Choroid plexus epithelial cell (primary cell): ENCODE measurements around the gene MACROH2A1.

Source experiments
- DNase-seq: peaks from one replicate; pipeline ENCODE4 v3.0.0-alpha.2; 2010; ENCODE audit warnings: low read depth
- H3K4me3 ChIP-seq: 2 replicates; pipeline ENCODE4 v1.5.1; 2011; ENCODE audit warnings: low read depth, mild to moderate bottlenecking, control low read depth, low read length, moderate library complexity
- TF ChIP-seq, protein P1 (sequence below): conservative IDR thresholded peaks from 2 replicates; pipeline ENCODE4 v1.5.1; 2011; ENCODE audit warnings: low read depth, mild to moderate bottlenecking, control low read depth, inconsistent platforms, low read length, moderate library complexity

Gene MACROH2A1

DNA sequence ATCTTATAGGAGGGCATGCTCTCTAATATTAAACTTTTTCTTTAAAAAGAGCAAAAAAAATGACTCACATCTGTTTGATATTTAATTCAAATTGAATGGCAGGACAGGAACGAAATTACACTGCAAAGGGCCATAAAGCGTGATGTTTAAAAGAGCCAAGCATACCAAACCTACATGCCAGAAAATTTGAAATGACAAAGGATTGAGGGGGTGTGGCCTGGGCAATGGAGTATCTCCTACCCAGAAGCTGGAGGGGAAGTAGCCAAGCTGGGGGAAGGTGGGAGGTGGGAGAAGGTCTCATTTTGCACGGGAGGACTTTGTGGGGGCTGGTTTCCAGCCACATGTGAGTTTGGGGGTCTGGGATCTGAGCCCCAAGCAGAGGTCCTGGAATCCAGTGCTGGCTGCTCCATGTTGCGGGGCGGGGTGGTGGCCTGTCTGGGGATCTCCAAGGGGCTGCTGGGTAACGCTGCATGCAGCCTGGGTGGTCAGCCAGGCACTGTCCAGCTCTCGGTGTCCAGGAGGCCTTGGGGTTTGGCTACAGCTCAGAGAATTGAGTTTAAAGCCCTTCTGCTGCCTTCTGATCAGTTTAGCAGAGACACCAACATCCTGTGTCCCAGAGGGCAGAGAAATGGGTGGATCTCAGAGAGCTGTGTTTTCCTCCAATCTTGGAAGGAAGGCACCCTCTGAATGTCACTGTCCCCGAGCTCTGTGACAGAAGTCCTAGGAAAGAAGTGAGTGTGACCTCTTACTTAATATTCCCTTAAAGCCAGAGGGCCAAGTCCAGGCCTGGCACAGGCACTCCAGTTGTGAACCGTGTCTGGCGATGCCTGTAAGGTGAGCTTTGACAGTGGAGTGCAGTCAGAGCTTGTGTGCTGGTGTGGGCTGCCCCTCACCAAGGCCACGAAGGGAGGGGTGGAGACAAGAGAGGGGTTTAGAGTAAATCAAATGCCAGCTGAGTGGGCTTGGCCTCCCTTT is 40.5 kb upstream of the MACROH2A1 start:
- TF ChIP-seq, protein P1, sequence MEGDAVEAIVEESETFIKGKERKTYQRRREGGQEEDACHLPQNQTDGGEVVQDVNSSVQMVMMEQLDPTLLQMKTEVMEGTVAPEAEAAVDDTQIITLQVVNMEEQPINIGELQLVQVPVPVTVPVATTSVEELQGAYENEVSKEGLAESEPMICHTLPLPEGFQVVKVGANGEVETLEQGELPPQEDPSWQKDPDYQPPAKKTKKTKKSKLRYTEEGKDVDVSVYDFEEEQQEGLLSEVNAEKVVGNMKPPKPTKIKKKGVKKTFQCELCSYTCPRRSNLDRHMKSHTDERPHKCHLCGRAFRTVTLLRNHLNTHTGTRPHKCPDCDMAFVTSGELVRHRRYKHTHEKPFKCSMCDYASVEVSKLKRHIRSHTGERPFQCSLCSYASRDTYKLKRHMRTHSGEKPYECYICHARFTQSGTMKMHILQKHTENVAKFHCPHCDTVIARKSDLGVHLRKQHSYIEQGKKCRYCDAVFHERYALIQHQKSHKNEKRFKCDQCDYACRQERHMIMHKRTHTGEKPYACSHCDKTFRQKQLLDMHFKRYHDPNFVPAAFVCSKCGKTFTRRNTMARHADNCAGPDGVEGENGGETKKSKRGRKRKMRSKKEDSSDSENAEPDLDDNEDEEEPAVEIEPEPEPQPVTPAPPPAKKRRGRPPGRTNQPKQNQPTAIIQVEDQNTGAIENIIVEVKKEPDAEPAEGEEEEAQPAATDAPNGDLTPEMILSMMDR, result no peak
- no peak for DNase-seq
- H3K4me3 ChIP-seq, result no peak overlapping the region

DNA sequence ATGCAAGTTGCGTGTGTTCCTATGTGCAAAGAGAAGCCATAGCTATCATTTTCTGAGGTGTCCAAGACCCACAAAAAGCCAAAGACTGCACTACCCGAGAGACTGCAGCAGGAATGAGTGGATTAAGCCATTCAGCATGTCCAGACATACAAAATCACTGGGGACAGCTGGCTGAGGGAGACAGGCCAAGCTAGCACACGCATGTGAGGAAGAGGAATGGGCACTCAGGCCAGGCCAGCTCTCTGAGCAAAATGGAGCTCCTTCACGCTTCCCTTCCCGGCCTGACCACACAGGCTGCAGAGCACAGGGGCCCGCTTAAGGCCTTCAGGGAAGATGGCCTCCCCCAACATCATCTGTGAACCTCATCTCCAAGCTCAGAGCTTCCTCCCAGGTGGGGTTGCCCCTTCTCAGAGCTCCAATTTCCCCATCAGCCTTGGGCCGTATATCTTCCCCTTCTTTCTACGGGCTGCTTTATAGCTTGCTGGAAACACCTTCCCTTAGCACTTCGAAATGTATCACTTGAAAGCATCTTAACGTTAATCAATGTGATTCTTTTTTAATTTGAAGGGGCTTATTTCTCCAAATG is 39.7 kb upstream of the MACROH2A1 start:
- no peak overlapping the region for H3K4me3 ChIP-seq
- TF ChIP-seq, protein P1, result no peak
- no peak for DNase-seq

DNA sequence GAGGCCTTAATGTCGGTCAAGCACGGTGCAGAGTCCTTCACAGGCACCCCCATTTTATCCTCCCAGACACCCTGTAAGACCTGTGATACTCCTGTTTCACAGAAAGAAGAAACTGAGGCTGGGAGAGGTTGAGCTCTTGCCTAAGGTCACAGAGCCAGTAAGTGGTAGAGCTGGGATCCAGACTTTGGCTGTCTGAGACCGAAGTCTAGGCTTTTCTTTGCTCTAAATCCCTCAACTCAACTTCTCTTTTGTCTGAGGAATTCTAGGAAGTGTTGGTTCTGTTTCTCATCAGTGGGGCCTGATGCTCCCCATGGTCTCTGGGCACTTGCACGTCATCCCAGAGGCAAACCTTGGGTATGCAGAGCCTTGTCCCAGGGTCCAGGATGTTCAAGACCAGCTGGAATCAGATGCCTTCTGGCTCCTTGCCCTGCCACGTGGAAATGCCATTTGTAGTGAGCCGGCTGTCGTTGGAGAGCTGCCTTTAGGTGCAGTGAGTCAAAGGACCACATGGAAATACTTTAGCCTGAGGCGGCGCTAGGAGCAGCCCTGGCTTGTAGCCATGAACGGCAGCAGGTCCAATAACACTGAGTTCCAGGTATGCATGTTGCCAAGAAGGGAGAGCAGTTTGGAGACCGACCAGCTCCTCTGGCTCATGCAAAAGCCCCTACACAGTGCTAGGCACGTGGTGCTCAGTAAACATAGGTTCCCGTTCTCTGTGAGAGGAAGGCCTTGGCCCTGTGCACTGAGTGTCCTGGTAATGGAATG is 38.9 kb upstream of the MACROH2A1 start:
- H3K4me3 ChIP-seq, result no peak overlapping the region
- peak; percentile 96 for DNase-seq
- TF ChIP-seq, protein P1, result peak; percentile 23

DNA sequence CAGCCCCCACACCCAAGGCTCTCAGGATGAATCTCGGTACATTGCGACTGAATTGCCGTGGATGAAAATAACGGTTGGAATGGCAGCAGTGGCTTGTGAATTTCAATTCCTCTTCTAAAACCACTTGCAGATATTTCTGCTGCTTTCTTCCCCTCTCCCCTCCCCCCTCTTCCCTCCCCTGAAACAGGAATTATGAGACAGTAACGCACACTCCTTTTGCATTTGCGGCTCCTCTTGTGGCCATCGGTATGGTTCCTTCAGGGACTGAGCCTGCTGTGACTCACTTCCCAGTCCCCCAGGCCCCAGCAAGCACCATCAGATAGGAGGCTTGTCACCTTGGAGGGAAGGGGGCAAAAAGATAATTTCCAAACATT is 38.4 kb upstream of the MACROH2A1 start:
- H3K4me3 ChIP-seq, result no peak overlapping the region
- DNase-seq, result no peak
- TF ChIP-seq, protein P1, result no peak

DNA sequence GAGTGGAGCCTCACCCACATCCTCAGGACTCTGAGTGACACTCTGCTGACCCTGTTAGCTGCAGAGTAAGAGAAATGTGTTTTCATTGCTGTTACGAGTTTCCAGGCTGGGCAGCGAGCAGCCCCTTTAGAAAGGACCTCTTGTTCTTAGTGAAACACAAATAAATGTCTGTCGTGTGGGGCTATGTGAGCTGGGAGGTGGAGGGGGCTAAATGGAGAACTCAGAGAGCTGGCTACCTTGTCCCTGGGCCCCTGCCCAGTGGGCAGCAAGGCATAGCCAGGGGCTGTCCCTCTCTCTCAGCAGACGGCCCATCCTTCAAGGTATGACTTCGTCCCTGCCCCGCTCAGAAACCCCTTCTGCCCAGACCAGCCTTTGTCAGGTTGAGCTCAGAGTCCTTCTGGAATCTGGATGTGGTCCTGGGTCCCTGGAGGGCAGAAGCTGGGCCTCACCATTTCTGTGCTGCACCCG is 38.0 kb upstream of the MACROH2A1 start:
- no peak overlapping the region for H3K4me3 ChIP-seq
- no peak for DNase-seq
- TF ChIP-seq, protein P1, result no peak

DNA sequence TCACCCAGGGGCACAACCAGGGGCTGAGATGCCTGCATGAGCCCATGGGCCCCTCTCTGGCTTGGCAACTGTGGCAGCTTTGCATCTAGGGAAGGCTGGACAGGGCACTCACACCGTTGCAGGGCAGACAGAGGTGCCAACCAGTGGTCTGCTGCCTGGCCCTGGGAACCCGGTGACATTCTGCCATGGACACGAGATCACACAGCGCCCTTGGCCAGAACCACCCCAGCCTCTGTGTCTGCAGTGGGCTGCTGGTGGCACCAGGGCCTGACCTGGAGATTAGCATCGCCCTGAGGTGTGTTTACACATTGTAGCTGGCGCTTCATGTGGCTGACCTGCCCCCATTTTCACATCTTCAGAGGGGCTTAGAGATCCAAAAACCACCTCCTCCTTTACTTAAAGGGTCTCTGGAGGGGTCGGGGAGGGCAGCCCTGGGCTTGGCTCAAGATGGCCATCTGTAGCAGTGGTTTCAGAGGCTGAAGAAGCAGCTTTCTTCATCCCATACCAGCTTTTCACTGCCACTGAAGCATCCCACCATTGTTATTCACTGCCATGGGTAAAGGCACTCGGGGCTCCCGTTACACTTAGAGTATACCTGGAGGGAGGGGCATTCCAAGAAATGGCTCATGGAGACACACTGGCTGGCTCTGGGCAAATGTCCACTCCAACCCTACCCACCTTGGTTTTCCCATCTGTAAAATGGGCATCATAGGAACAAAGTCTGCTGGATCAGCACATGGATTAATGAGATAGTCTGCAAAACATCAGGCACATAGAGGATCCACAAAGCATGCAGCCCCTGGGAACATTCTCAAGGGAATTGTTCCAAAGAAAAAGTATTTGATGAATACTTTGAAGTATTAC is 36.7 kb upstream of the MACROH2A1 start:
- TF ChIP-seq, protein P1, result no peak
- no peak for DNase-seq
- H3K4me3 ChIP-seq, result no peak overlapping the region
